Measurements from ENCODE around the gene ESPL1.

Gene ESPL1

GRCh38 chr12:53224897-53225634 is 43.0 kb upstream of the ESPL1 start:
- CTCF ChIA-PET: interaction anchor here (1.2 to 1.8 kb wide), 2 partner anchors 13 to 27 kb away, joined by 4 to 6 read pairs; a partner anchor contains a TSS
- peaks cover 20% of the 10 kb centered on the region for H3K27me3 Mint-ChIP-seq
- H3K9me3 Mint-ChIP-seq: no peaks in the 10 kb centered on the region
- no peak for DNase-seq
- peaks cover 59% of the 10 kb centered on the region for H3K4me1 Mint-ChIP-seq
- H3K36me3 Mint-ChIP-seq: peaks cover 4% of the 10 kb centered on the region
- H3K27ac Mint-ChIP-seq: peak overlapping the region; percentile 75
- no peak overlapping the region for H3K4me3 Mint-ChIP-seq

GRCh38 chr12:53225635-53226424 is 42.3 kb upstream of the ESPL1 start:
- no peak overlapping the region for H3K4me3 Mint-ChIP-seq
- peaks cover 27% of the 10 kb centered on the region for H3K27me3 Mint-ChIP-seq
- no peak for DNase-seq
- peaks cover 58% of the 10 kb centered on the region for H3K4me1 Mint-ChIP-seq
- no peaks in the 10 kb centered on the region for H3K9me3 Mint-ChIP-seq
- CTCF ChIA-PET: interaction anchor here (1.8 kb wide), 1 partner anchor 26 kb away, joined by 6 read pairs; a partner anchor contains a TSS
- peaks cover 4% of the 10 kb centered on the region for H3K36me3 Mint-ChIP-seq
- no peak overlapping the region for H3K27ac Mint-ChIP-seq

- Mint-ChIP-seq H3K4me3 (no peak overlapping the region), H3K27me3 (peaks cover 35% of the 10 kb centered on the region), H3K36me3 (peaks cover 4% of the 10 kb centered on the region), H3K9me3 (no peaks in the 10 kb centered on the region), H3K27ac (no peak overlapping the region), H3K4me1 (peaks cover 58% of the 10 kb centered on the region)
- DNase-seq: no peak
- CTCF ChIA-PET: interaction anchor here (1.0 kb wide), 1 partner anchor 12 kb away, joined by 3 read pairs; no protein-coding TSS in a partner anchor
Measured at GRCh38 chr12:53226815-53227214, 41.3 kb upstream of the ESPL1 start.

- CTCF ChIA-PET: interaction anchor here (1.0 to 1.3 kb wide), 2 partner anchors 13 to 24 kb away, joined by 3 read pairs; no protein-coding TSS in a partner anchor
- Mint-ChIP-seq H3K27ac (no peak overlapping the region), H3K36me3 (peaks cover 4% of the 10 kb centered on the region), H3K4me1 (peaks cover 55% of the 10 kb centered on the region), H3K4me3 (no peak overlapping the region), H3K9me3 (no peaks in the 10 kb centered on the region), H3K27me3 (peaks cover 36% of the 10 kb centered on the region)
- no peak for DNase-seq
Measured at GRCh38 chr12:53227341-53227740, 40.8 kb upstream of the ESPL1 start.

- Mint-ChIP-seq H3K27ac (no peak overlapping the region), H3K36me3 (peaks cover 4% of the 10 kb centered on the region)
Measured at GRCh38 chr12:53227836-53228235, 40.3 kb upstream of the ESPL1 start.

GRCh38 chr12:53229454-53229853 is 38.6 kb upstream of the ESPL1 start:
- peaks cover 4% of the 10 kb centered on the region for H3K36me3 Mint-ChIP-seq
- H3K27me3 Mint-ChIP-seq: peaks cover 54% of the 10 kb centered on the region
- H3K27ac Mint-ChIP-seq: peak overlapping the region; percentile 21
- no peak for DNase-seq
- CTCF ChIA-PET: interaction anchor here (2.3 kb wide), 1 partner anchor 16 kb away, joined by 11 read pairs; no protein-coding TSS in a partner anchor
- peaks cover 52% of the 10 kb centered on the region for H3K4me1 Mint-ChIP-seq
- H3K4me3 Mint-ChIP-seq: no peak overlapping the region
- no peaks in the 10 kb centered on the region for H3K9me3 Mint-ChIP-seq

More at GRCh38 chr12:53227836-53228235, 40.3 kb upstream of the ESPL1 start:
- DNase-seq: no peak
- H3K4me3 Mint-ChIP-seq: no peak overlapping the region
- H3K4me1 Mint-ChIP-seq: peaks cover 55% of the 10 kb centered on the region
- H3K27me3 Mint-ChIP-seq: peaks cover 41% of the 10 kb centered on the region
- CTCF ChIA-PET: interaction anchor here (1.3 to 2.3 kb wide), 2 partner anchors 14 to 23 kb away, joined by 3 to 11 read pairs; no protein-coding TSS in a partner anchor
- no peaks in the 10 kb centered on the region for H3K9me3 Mint-ChIP-seq

GRCh38 chr12:53230108-53230845 is 37.8 kb upstream of the ESPL1 start:
- Mint-ChIP-seq H3K36me3 (peaks cover 4% of the 10 kb centered on the region), H3K4me3 (peak overlapping the region; percentile 1), H3K4me1 (peaks cover 48% of the 10 kb centered on the region), H3K27ac (peak overlapping the region; percentile 56), H3K27me3 (peaks cover 55% of the 10 kb centered on the region), H3K9me3 (no peaks in the 10 kb centered on the region)
- no peak for DNase-seq
- CTCF ChIA-PET: interaction anchor here (2.3 kb wide), 1 partner anchor 17 kb away, joined by 11 read pairs; no protein-coding TSS in a partner anchor

GRCh38 chr12:53231671-53231920 is 36.5 kb upstream of the ESPL1 start:
- no peak for DNase-seq
- Mint-ChIP-seq H3K4me3 (peak overlapping the region; percentile 62), H3K4me1 (peaks cover 53% of the 10 kb centered on the region), H3K36me3 (peaks cover 4% of the 10 kb centered on the region), H3K27ac (no peak overlapping the region), H3K27me3 (peaks cover 52% of the 10 kb centered on the region), H3K9me3 (no peaks in the 10 kb centered on the region)
- CTCF ChIA-PET: interaction anchor here (1.0 kb wide), 1 partner anchor 65 kb away, joined by 3 read pairs; no protein-coding TSS in a partner anchor

- CTCF ChIA-PET: interaction anchor here (1.0 kb wide), 1 partner anchor 65 kb away, joined by 3 read pairs; no protein-coding TSS in a partner anchor
- peaks cover 50% of the 10 kb centered on the region for H3K27me3 Mint-ChIP-seq
- H3K36me3 Mint-ChIP-seq: peaks cover under 1% of the 10 kb centered on the region
- H3K27ac Mint-ChIP-seq: peak within 1 kb of the TSS; percentile 83
- H3K9me3 Mint-ChIP-seq: no peaks in the 10 kb centered on the region
- H3K4me3 Mint-ChIP-seq: peak within 1 kb of the TSS; percentile 80
- DNase-seq: peak; percentile 76
- peaks cover 53% of the 10 kb centered on the region for H3K4me1 Mint-ChIP-seq
Measured at GRCh38 chr12:53231921-53232645, 36.0 kb upstream of the ESPL1 start, which contains the start of gene RARG. Gene RARG (minus strand): TSS chr12:53232209. CDS start chr12:53227545, 4,664 bp downstream.

GRCh38 chr12:53232646-53233461 is 35.2 kb upstream of the ESPL1 start:
- Mint-ChIP-seq H3K4me1 (peaks cover 57% of the 10 kb centered on the region), H3K4me3 (peak overlapping the region; percentile 80), H3K36me3 (no peaks in the 10 kb centered on the region), H3K27ac (peak overlapping the region; percentile 83), H3K9me3 (no peaks in the 10 kb centered on the region), H3K27me3 (peaks cover 50% of the 10 kb centered on the region)
- DNase-seq: peak; percentile 66
- CTCF ChIA-PET: interaction anchor here (1.0 to 2.0 kb wide), 3 partner anchors 12 to 73 kb away, joined by 3 to 7 read pairs (median 5); no protein-coding TSS in a partner anchor

GRCh38 chr12:53233671-53234121 is 34.4 kb upstream of the ESPL1 start:
- Mint-ChIP-seq H3K4me1 (peaks cover 54% of the 10 kb centered on the region), H3K36me3 (no peaks in the 10 kb centered on the region), H3K27ac (no peak overlapping the region), H3K4me3 (peak overlapping the region; percentile 19), H3K27me3 (peaks cover 55% of the 10 kb centered on the region), H3K9me3 (no peaks in the 10 kb centered on the region)
- CTCF ChIA-PET: interaction anchor here (1.0 to 2.0 kb wide), 3 partner anchors 13 to 74 kb away, joined by 3 to 7 read pairs (median 5); no protein-coding TSS in a partner anchor
- DNase-seq: no peak

GRCh38 chr12:53234271-53234914 is 33.7 kb upstream of the ESPL1 start:
- Mint-ChIP-seq H3K27me3 (peaks cover 60% of the 10 kb centered on the region), H3K4me3 (no peak overlapping the region), H3K4me1 (peaks cover 54% of the 10 kb centered on the region), H3K36me3 (no peaks in the 10 kb centered on the region), H3K9me3 (no peaks in the 10 kb centered on the region), H3K27ac (no peak overlapping the region)
- no peak for DNase-seq
- CTCF ChIA-PET: interaction anchor here (1.4 to 2.0 kb wide), 2 partner anchors 17 to 21 kb away, joined by 7 read pairs; a partner anchor contains a TSS
